Trophoblast cell (in vitro differentiated cells and primary cell): Measurements from ENCODE around the gene FJX1.
"Not testable (repeated sequence)": the region's sequence is repeated elsewhere in the genome, so short reads cannot be mapped to it uniquely, and the experiment has no call there.

Source experiments
- DNase-seq, 2 donors: peaks; one replicate each; pipeline ENCODE4 v3.0.0-alpha.2; 2016
- H2AFZ ChIP-seq: 2 replicates; pipeline ENCODE4 v1.6.1; 2013; ENCODE audit warnings: low read length, moderate library complexity, mild to moderate bottlenecking; ENCODE audit not compliant: insufficient read depth, poor library complexity
- H2AK5ac ChIP-seq: 2 replicates; pipeline ENCODE4 v1.6.1; 2013; ENCODE audit warnings: mild to moderate bottlenecking, low read length
- H2BK120ac ChIP-seq: 2 replicates; pipeline ENCODE4 v1.6.1; 2013; ENCODE audit warnings: low read length, mild to moderate bottlenecking, moderate library complexity; ENCODE audit not compliant: insufficient read depth, poor library complexity
- H2BK12ac ChIP-seq: 2 replicates; pipeline ENCODE4 v1.6.1; 2013; ENCODE audit warnings: mild to moderate bottlenecking, low read length, moderate library complexity
- H2BK5ac ChIP-seq: 2 replicates; pipeline ENCODE4 v1.6.1; 2013; ENCODE audit warnings: low read length, low read depth, moderate library complexity, mild to moderate bottlenecking; ENCODE audit not compliant: poor library complexity
- H3K14ac ChIP-seq: 2 replicates; pipeline ENCODE4 v1.6.1; 2013; ENCODE audit warnings: mild to moderate bottlenecking, low read length
- H3K18ac ChIP-seq: 2 replicates; pipeline ENCODE4 v1.6.1; 2013; ENCODE audit warnings: mild to moderate bottlenecking, low read length
- H3K23ac ChIP-seq: 2 replicates; pipeline ENCODE4 v1.6.1; 2013; ENCODE audit warnings: low read length
- H3K27ac ChIP-seq: 2 replicates; pipeline ENCODE4 v1.5.1; 2013; ENCODE audit warnings: low read depth, mild to moderate bottlenecking, inconsistent platforms, low read length, moderate library complexity
- H3K27me3 ChIP-seq: 2 replicates; pipeline ENCODE4 v1.6.1; 2013; ENCODE audit warnings: inconsistent platforms, mild to moderate bottlenecking, low read length, moderate library complexity; ENCODE audit not compliant: insufficient read depth
- H3K36me3 ChIP-seq, 2 experiments: 1 replicate in 1 of 2; 2 replicates in 1 of 2; pipeline ENCODE4 v1.6.1; 2013; ENCODE audit warnings: low read length in 2 of 2, mild to moderate bottlenecking in 2 of 2, moderate library complexity in 1 of 2; ENCODE audit not compliant: insufficient read depth in 2 of 2, control insufficient read depth in 1 of 2
- H3K4ac ChIP-seq: 2 replicates; pipeline ENCODE4 v1.6.1; 2013; ENCODE audit warnings: low read depth, mild to moderate bottlenecking, low read length, moderate library complexity
- H3K4me1 ChIP-seq, 2 experiments: 1 replicate in 1 of 2; 2 replicates in 1 of 2; pipeline ENCODE4 v1.6.1; 2013; ENCODE audit warnings: low read length in 2 of 2, mild to moderate bottlenecking in 2 of 2, moderate library complexity in 1 of 2; ENCODE audit not compliant: insufficient read depth in 2 of 2, control insufficient read depth in 1 of 2
- H3K4me2 ChIP-seq: 2 replicates; pipeline ENCODE4 v1.6.1; 2013; ENCODE audit warnings: inconsistent platforms, mild to moderate bottlenecking, low read length, moderate library complexity
- H3K4me3 ChIP-seq: 2 replicates; pipeline ENCODE4 v1.5.1; 2013; ENCODE audit warnings: mild to moderate bottlenecking, low read depth, low read length, inconsistent platforms
- H3K79me1 ChIP-seq: one replicate; pipeline ENCODE4 v1.6.1; 2013; ENCODE audit warnings: low read length
- H3K79me2 ChIP-seq: 2 replicates; pipeline ENCODE4 v1.6.1; 2013; ENCODE audit warnings: low read length, mild to moderate bottlenecking; ENCODE audit not compliant: control insufficient read depth, insufficient read depth, poor library complexity
- H3K9ac ChIP-seq: 2 replicates; pipeline ENCODE4 v1.6.1; 2013; ENCODE audit warnings: mild to moderate bottlenecking, low read length
- H3K9me3 ChIP-seq: 2 replicates; pipeline ENCODE4 v1.6.1; 2013; ENCODE audit warnings: low read depth, mild to moderate bottlenecking, control low read depth, inconsistent platforms, low read length; ENCODE audit not compliant: insufficient read depth
- H4K12ac ChIP-seq: 2 replicates; pipeline ENCODE4 v1.6.1; 2013; ENCODE audit warnings: low read depth, mild to moderate bottlenecking, low read length, moderate library complexity
- H4K8ac ChIP-seq: 2 replicates; pipeline ENCODE4 v1.6.1; 2013; ENCODE audit warnings: low read depth, mild to moderate bottlenecking, low read length, moderate library complexity
- H4K91ac ChIP-seq: one replicate; pipeline ENCODE4 v1.6.1; 2013; ENCODE audit warnings: low read depth, mild to moderate bottlenecking, low read length, moderate library complexity
- WGBS: extraction: QIAGEN DNeasy Blood & Tissue Kit; methylation state at CpG from one replicate; pipeline ENCODE4 v1.1.7; 2013; ENCODE audit warnings: missing lambda C conversion rate; ENCODE audit not compliant: insufficient read length, insufficient coverage; ENCODE audit errors: extremely low coverage; 5-methylcytosine and 5-hydroxymethylcytosine counted together

Gene FJX1

DNA sequence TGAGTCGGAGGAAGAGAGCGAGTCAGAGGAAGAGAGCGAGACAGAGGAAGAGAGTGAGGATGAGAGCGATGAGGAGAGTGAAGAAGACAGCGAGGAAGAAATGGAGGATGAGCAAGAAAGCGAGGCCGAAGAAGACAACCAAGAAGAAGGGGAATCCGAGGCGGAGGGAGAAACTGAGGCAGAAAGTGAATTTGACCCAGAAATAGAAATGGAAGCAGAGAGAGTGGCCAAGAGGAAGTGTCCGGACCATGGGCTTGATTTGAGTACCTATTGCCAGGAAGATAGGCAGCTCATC lies 45.1 kb downstream of the FJX1 start:
- no peak for DNase-seq
- peak overlapping the region; percentile 52 for H2AFZ ChIP-seq
- H2BK5ac ChIP-seq = no peak overlapping the region
- peak overlapping the region; percentile 50 for H3K4ac ChIP-seq
- no peaks in the 10 kb centered on the region for H3K27me3 ChIP-seq
- peak overlapping the region; percentile 87 for H2BK120ac ChIP-seq
- peaks cover 10% of the 10 kb centered on the region for H3K79me1 ChIP-seq
- peak overlapping the region; percentile 0 for H2BK12ac ChIP-seq
- no peak overlapping the region for H3K23ac ChIP-seq
- H3K4me2 ChIP-seq = peak overlapping the region; percentile 91
- H3K36me3 ChIP-seq = no peaks in the 10 kb centered on the region
- peak overlapping the region; percentile 6 for H2AK5ac ChIP-seq
- peak overlapping the region; percentile 70 for H3K18ac ChIP-seq
- H4K8ac ChIP-seq = peak overlapping the region; percentile 79
- WGBS = 100% methylated on average over 5 of the region's 10 CpGs
- H4K12ac ChIP-seq = peak overlapping the region; percentile 68
- peak overlapping the region; percentile 54 for H3K14ac ChIP-seq
- peaks cover 3% of the 10 kb centered on the region for H3K9me3 ChIP-seq
- H3K79me2 ChIP-seq = peaks cover 7% of the 10 kb centered on the region
- no peak overlapping the region for H3K9ac ChIP-seq
- no peak overlapping the region for H3K27ac ChIP-seq
- H3K4me3 ChIP-seq = peak overlapping the region; percentile 83
- H4K91ac ChIP-seq = peak overlapping the region; percentile 93
- peaks cover 8 to 12% of the 10 kb centered on the region in 2 experiments for H3K4me1 ChIP-seq

DNA sequence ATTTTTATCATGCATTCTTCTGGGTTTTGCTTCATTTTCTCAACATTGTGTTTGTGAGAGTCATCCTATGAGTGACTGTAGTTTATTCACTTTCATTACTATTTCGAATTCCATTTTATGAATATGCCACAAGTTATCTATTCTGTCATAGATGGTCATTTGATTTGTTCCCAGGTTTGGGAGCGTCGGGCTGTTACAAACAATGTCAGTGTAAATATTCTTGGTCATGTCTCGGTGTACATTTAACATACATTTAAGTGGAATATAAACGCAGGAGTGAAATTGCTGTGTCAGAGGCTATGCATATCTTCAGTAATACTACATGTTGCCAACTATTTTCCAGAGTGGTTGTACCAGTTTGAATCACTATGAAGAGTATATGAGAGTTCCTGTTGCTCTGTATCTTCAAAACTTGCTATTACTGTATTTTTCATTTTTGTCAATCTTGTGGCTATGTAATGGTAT lies 46.7 kb downstream of the FJX1 start:
- H3K79me1 ChIP-seq = peaks cover 10% of the 10 kb centered on the region
- H3K18ac ChIP-seq = no peak overlapping the region
- H4K8ac ChIP-seq = no peak overlapping the region
- no peak overlapping the region for H2AFZ ChIP-seq
- peak; percentile 73 to 86 for DNase-seq
- H3K9me3 ChIP-seq = peaks cover 3% of the 10 kb centered on the region
- peaks cover 7% of the 10 kb centered on the region for H3K79me2 ChIP-seq
- H3K4ac ChIP-seq = no peak overlapping the region
- no peak overlapping the region for H3K23ac ChIP-seq
- no peak overlapping the region for H2AK5ac ChIP-seq
- H2BK120ac ChIP-seq = no peak overlapping the region
- H2BK5ac ChIP-seq = no peak overlapping the region
- no peak overlapping the region for H4K12ac ChIP-seq
- H3K27ac ChIP-seq = no peak overlapping the region
- WGBS = no CpG with 5 or more reads among the region's 5 CpGs
- H2BK12ac ChIP-seq = no peak overlapping the region
- H3K9ac ChIP-seq = no peak overlapping the region
- no peaks in the 10 kb centered on the region for H3K27me3 ChIP-seq
- no peak overlapping the region for H3K4me3 ChIP-seq
- no peak overlapping the region for H4K91ac ChIP-seq
- H3K14ac ChIP-seq = no peak overlapping the region
- H3K4me1 ChIP-seq = peaks cover 8 to 12% of the 10 kb centered on the region in 2 experiments
- no peak overlapping the region for H3K4me2 ChIP-seq
- no peaks in the 10 kb centered on the region for H3K36me3 ChIP-seq

DNA sequence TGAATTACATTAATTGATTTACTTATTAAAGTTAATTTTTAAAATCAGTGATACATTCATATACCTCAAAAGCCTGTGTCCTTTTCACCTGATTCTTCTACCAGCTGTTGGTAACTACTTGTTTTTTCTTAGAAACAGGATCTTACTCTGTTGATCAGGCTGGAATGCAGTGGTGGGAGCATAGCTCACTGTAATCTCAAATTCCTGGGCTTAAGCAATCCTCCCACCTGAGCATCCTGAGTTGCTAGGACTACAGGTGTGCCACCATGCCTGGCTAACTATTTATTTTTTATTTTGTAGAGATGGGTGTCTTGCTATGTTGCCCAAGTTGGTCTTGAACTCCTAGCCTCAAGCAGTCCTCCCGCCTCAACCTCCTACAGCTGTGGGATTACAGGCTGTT lies 49.0 kb downstream of the FJX1 start:
- H3K14ac ChIP-seq = no peak overlapping the region
- no peaks in the 10 kb centered on the region for H3K27me3 ChIP-seq
- no peak overlapping the region for H2AFZ ChIP-seq
- no peak overlapping the region for H3K9ac ChIP-seq
- no peak overlapping the region for H3K23ac ChIP-seq
- H3K4me3 ChIP-seq = no peak overlapping the region
- H4K8ac ChIP-seq = no peak overlapping the region
- H2BK12ac ChIP-seq = no peak overlapping the region
- no peaks in the 10 kb centered on the region for H3K36me3 ChIP-seq
- WGBS = no CpG with 5 or more reads among the region's 1 CpG
- H3K4me1 ChIP-seq = peaks cover 8 to 12% of the 10 kb centered on the region in 2 experiments
- peak; percentile 10 to 70 for DNase-seq
- peaks cover 10% of the 10 kb centered on the region for H3K79me1 ChIP-seq
- no peak overlapping the region for H3K4ac ChIP-seq
- no peak overlapping the region for H2BK5ac ChIP-seq
- no peak overlapping the region for H2BK120ac ChIP-seq
- H3K79me2 ChIP-seq = peaks cover 7% of the 10 kb centered on the region
- no peak overlapping the region for H3K27ac ChIP-seq
- peaks cover 3% of the 10 kb centered on the region for H3K9me3 ChIP-seq
- H4K91ac ChIP-seq = no peak overlapping the region
- no peak overlapping the region for H3K4me2 ChIP-seq
- no peak overlapping the region for H3K18ac ChIP-seq
- H4K12ac ChIP-seq = no peak overlapping the region
- H2AK5ac ChIP-seq = no peak overlapping the region

- H4K12ac ChIP-seq = not testable (repeated sequence)
- no CpG with 5 or more reads among the region's 3 CpGs for WGBS
Measured at GRCh38 chr11:35668350-35668749, 50.1 kb downstream of the FJX1 start.

More at GRCh38 chr11:35668350-35668749, 50.1 kb downstream of the FJX1 start:
- H2BK120ac ChIP-seq, H3K79me2 ChIP-seq, H3K18ac ChIP-seq, H3K27ac ChIP-seq, H3K4me3 ChIP-seq, H3K79me1 ChIP-seq, H3K4me1 ChIP-seq, H4K8ac ChIP-seq, H2AFZ ChIP-seq, H3K4ac ChIP-seq, H4K91ac ChIP-seq, H3K23ac ChIP-seq, DNase-seq, H3K9me3 ChIP-seq, H2AK5ac ChIP-seq, H3K9ac ChIP-seq, H3K4me2 ChIP-seq, H2BK5ac ChIP-seq, H2BK12ac ChIP-seq, H3K27me3 ChIP-seq, H3K36me3 ChIP-seq, H3K14ac ChIP-seq: not testable (repeated sequence)
